ENCODE measurements around the gene ECE1.

DNA sequence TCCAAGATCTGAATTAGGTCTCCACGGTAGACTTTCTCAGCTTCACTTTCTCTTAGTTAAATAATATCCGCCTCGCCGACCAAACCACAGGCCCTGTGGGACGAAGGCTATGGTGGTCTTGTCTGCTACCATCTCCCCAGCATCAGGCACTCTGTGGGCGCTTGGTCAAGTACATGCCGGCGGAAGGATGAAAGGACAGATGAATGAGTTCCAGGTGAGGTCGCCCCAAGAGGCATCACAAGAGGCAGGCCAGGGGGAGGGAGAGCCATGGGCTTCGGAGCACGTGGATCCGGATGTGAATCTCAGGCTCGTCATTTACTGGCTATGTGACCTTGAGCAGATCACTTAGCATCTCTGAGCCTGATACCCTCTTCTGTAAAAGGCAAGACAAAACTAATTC is 33.5 kb downstream of the ECE1 start:
- TF ChIP-seq ETV5 (CRISPR knock-in tag; IDR thresholded peaks at IDR 0.05; ENCODE audit: low read depth) (no peak), IRF2 (CRISPR knock-in tag; IDR thresholded peaks at IDR 0.05) (no peak), ZNF274 (IDR thresholded peaks at IDR 0.05; ENCODE audit: borderline replicate concordance, low read depth, low read length) (no peak), NFYB (IDR thresholded peaks at IDR 0.05; ENCODE audit: extremely low read depth, insufficient read length) (no peak), MAFK (IDR thresholded peaks at IDR 0.05; ENCODE audit: low read length) (no peak), RBM15 (IDR thresholded peaks at IDR 0.05; ENCODE audit: insufficient read depth, low read length) (no peak)
- TF ChIP-seq, protein P1, sequence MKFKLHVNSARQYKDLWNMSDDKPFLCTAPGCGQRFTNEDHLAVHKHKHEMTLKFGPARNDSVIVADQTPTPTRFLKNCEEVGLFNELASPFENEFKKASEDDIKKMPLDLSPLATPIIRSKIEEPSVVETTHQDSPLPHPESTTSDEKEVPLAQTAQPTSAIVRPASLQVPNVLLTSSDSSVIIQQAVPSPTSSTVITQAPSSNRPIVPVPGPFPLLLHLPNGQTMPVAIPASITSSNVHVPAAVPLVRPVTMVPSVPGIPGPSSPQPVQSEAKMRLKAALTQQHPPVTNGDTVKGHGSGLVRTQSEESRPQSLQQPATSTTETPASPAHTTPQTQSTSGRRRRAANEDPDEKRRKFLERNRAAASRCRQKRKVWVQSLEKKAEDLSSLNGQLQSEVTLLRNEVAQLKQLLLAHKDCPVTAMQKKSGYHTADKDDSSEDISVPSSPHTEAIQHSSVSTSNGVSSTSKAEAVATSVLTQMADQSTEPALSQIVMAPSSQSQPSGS (CRISPR knock-in tag; IDR thresholded peaks at IDR 0.05) = no peak
- TF ChIP-seq, protein P2, sequence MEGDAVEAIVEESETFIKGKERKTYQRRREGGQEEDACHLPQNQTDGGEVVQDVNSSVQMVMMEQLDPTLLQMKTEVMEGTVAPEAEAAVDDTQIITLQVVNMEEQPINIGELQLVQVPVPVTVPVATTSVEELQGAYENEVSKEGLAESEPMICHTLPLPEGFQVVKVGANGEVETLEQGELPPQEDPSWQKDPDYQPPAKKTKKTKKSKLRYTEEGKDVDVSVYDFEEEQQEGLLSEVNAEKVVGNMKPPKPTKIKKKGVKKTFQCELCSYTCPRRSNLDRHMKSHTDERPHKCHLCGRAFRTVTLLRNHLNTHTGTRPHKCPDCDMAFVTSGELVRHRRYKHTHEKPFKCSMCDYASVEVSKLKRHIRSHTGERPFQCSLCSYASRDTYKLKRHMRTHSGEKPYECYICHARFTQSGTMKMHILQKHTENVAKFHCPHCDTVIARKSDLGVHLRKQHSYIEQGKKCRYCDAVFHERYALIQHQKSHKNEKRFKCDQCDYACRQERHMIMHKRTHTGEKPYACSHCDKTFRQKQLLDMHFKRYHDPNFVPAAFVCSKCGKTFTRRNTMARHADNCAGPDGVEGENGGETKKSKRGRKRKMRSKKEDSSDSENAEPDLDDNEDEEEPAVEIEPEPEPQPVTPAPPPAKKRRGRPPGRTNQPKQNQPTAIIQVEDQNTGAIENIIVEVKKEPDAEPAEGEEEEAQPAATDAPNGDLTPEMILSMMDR (IDR thresholded peaks at IDR 0.05 in 2 of 3, conservative IDR thresholded peaks at IDR 0.05 in 1 of 3; ENCODE audit: insufficient read depth in 2 of 3, low read depth in 1 of 3, low read length in 3 of 3) = no peak
- TF ChIP-seq, protein P3, sequence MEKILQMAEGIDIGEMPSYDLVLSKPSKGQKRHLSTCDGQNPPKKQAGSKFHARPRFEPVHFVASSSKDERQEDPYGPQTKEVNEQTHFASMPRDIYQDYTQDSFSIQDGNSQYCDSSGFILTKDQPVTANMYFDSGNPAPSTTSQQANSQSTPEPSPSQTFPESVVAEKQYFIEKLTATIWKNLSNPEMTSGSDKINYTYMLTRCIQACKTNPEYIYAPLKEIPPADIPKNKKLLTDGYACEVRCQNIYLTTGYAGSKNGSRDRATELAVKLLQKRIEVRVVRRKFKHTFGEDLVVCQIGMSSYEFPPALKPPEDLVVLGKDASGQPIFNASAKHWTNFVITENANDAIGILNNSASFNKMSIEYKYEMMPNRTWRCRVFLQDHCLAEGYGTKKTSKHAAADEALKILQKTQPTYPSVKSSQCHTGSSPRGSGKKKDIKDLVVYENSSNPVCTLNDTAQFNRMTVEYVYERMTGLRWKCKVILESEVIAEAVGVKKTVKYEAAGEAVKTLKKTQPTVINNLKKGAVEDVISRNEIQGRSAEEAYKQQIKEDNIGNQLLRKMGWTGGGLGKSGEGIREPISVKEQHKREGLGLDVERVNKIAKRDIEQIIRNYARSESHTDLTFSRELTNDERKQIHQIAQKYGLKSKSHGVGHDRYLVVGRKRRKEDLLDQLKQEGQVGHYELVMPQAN (IDR thresholded peaks at IDR 0.05; ENCODE audit: borderline replicate concordance) = no peak
